RWPE2 (cell line): ENCODE measurements around the gene MAFB.
A peak's percentile ranks its signal among the peaks of the same experiment; 100 is the strongest.

Source experiments
- ATAC-seq: fragments of 200-7000 bp; cut with Tn5 transposase; 3 replicates; pipeline ENCODE4 v1.9.1; 2021; ENCODE audit warnings: low read depth
- DNase-seq: peaks from one replicate; pipeline ENCODE4 v3.0.0-alpha.2; 2020; ENCODE audit warnings: low spot score
- H3K27ac ChIP-seq: fragments of 450-650 bp; 2 replicates; pipeline ENCODE4 v1.5.1; 2017; ENCODE audit warnings: mild to moderate bottlenecking; ENCODE audit not compliant: poor library complexity, severe bottlenecking
- H3K27me3 ChIP-seq: fragments of 250-450 bp; sonication (Bioruptor Pico); 2 replicates; pipeline ENCODE4 v1.5.1; 2021; ENCODE audit warnings: mild to moderate bottlenecking, moderate library complexity; ENCODE audit not compliant: insufficient read depth, poor library complexity, severe bottlenecking
- H3K36me3 ChIP-seq: fragments of 250-450 bp; sonication (Bioruptor Pico); 2 replicates; pipeline ENCODE4 v1.5.1; 2020; ENCODE audit warnings: low read depth, mild to moderate bottlenecking, moderate library complexity
- H3K4me1 ChIP-seq: fragments of 250-450 bp; sonication (Bioruptor Pico); 2 replicates; pipeline ENCODE4 v1.5.1; 2021; ENCODE audit warnings: mild to moderate bottlenecking, moderate library complexity; ENCODE audit not compliant: insufficient read depth, poor library complexity, severe bottlenecking
- H3K4me3 ChIP-seq: fragments of 250-450 bp; sonication (Bioruptor Pico); 2 replicates; pipeline ENCODE4 v1.5.1; 2021; ENCODE audit warnings: mild to moderate bottlenecking, moderate library complexity; ENCODE audit not compliant: severe bottlenecking
- H3K9me3 ChIP-seq: fragments of 250-450 bp; sonication (Bioruptor Pico); 2 replicates; pipeline ENCODE4 v1.5.1; 2021; ENCODE audit warnings: mild to moderate bottlenecking, moderate library complexity; ENCODE audit not compliant: severe bottlenecking
- TF ChIP-seq, protein P1 (sequence below): fragments of 450-650 bp; IDR thresholded peaks from one replicate; pipeline ENCODE4 v1.5.1; 2017; ENCODE audit warnings: mild to moderate bottlenecking, moderate library complexity; ENCODE audit not compliant: poor library complexity, severe bottlenecking

Gene MAFB

DNA sequence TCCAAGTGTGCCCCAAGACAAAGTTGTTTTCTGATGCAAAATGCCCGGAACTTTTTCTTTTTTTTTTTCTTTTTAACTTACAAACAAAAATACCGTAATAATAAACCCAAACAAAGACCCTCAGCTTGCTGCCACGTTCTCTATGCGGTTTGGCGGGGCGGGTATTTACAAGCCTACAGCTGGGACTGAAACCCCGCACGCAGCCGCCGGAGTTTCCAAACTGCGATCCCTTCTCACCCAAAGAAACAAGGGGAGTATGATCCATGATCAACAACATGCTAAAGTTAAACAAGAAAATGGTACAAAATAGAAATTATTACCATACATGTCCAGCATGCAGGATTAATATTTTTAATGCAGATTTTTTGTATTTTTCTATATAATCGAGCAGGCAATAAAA lies 2.1 kb downstream of the MAFB start:
- Histone ChIP-seq H3K36me3 (no peaks in the 10 kb centered on the region), H3K4me3 (peak overlapping the region; percentile 32), H3K9me3 (no peaks in the 10 kb centered on the region), H3K27ac (no peak overlapping the region), H3K4me1 (no peaks in the 10 kb centered on the region), H3K27me3 (peaks cover 56% of the 10 kb centered on the region)
- TF ChIP-seq, protein P1, sequence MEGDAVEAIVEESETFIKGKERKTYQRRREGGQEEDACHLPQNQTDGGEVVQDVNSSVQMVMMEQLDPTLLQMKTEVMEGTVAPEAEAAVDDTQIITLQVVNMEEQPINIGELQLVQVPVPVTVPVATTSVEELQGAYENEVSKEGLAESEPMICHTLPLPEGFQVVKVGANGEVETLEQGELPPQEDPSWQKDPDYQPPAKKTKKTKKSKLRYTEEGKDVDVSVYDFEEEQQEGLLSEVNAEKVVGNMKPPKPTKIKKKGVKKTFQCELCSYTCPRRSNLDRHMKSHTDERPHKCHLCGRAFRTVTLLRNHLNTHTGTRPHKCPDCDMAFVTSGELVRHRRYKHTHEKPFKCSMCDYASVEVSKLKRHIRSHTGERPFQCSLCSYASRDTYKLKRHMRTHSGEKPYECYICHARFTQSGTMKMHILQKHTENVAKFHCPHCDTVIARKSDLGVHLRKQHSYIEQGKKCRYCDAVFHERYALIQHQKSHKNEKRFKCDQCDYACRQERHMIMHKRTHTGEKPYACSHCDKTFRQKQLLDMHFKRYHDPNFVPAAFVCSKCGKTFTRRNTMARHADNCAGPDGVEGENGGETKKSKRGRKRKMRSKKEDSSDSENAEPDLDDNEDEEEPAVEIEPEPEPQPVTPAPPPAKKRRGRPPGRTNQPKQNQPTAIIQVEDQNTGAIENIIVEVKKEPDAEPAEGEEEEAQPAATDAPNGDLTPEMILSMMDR: no peak
- DNase-seq (peak; percentile 66), ATAC-seq (no peak)

DNA sequence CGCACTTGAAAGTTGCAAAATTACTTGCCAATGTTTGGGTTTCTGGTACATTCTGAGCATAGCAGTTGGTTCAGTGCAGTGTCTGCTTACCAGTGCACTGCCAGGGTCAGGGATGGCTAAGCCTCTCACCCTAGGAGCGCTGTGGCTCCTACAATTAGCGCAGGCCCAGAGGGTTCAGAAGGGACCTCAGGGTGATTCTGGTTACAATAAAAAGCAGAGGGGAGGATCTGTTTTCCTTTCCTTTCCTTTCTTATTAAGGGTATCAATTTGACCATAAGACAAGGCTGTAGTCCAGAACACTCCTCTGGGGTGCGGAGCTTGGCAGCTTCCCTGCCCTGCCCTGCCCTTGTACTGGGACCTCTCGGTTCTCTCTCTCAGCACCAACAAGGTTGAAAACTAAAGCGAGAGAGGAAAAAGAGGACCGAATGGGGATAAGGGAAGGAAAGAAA lies 2.6 kb downstream of the MAFB start:
- no peaks in the 10 kb centered on the region for H3K4me1 ChIP-seq
- H3K27ac ChIP-seq: no peak overlapping the region
- H3K4me3 ChIP-seq: no peak overlapping the region
- H3K9me3 ChIP-seq: no peaks in the 10 kb centered on the region
- peak; percentile 46 for DNase-seq
- H3K36me3 ChIP-seq: no peaks in the 10 kb centered on the region
- TF ChIP-seq, protein P1: no peak
- H3K27me3 ChIP-seq: peaks cover 56% of the 10 kb centered on the region
- no peak for ATAC-seq

- TF ChIP-seq, protein P1: no peak
- no peaks in the 10 kb centered on the region for H3K36me3 ChIP-seq
- no peak overlapping the region for H3K4me3 ChIP-seq
- no peak for ATAC-seq
- no peak overlapping the region for H3K27ac ChIP-seq
- peaks cover 58% of the 10 kb centered on the region for H3K27me3 ChIP-seq
- H3K9me3 ChIP-seq: no peaks in the 10 kb centered on the region
- DNase-seq: peak; percentile 59
- H3K4me1 ChIP-seq: no peaks in the 10 kb centered on the region
These were observed 3.7 kb downstream of the MAFB start for GRCh38 chr20:40685349-40685748.

- H3K4me3 ChIP-seq: no peak overlapping the region
- ATAC-seq: no peak
- no peaks in the 10 kb centered on the region for H3K9me3 ChIP-seq
- peaks cover 57% of the 10 kb centered on the region for H3K27me3 ChIP-seq
- no peak overlapping the region for H3K27ac ChIP-seq
- no peaks in the 10 kb centered on the region for H3K4me1 ChIP-seq
- peak; percentile 62 for DNase-seq
- H3K36me3 ChIP-seq: no peaks in the 10 kb centered on the region
- TF ChIP-seq, protein P1: no peak
These were observed 5.2 kb downstream of the MAFB start for GRCh38 chr20:40683894-40684268.

DNA sequence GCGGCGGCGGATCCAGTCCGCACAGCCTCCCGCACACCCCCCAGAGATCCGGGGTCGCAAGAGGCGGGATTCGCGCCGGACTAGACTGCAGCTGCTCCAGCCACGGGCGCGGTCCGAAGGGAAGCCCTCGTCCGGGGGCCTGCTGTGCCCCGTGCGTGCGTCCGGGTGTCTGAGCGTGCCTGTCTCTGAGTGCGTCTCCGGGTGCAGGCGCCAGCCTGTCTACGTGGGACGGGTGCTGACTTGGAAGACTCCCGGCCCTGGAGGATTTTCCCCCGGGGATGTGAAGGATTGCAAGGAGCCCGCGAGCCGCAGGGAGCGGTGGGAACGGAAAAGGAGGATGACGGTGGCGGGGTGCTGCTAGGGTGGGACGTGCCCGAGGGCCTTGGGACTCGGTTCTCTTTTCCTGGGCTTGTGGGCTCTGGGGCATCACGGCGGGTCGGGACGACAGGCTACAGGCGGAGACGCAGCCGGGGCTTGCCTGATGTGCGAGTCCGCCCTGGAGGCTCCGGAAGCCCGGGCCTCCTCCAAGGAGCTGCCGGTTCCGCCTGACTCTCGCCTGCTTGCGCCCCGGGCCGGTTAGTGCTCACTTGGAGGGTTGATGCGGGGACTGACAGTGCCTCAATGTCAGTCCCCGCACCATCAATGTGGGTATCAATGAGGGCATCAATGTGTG lies 5.7 kb downstream of the MAFB start:
- H3K27me3 ChIP-seq: peaks cover 55% of the 10 kb centered on the region

More for the DNA sequence above, 5.7 kb downstream of the MAFB start:
- Histone ChIP-seq H3K9me3 (no peaks in the 10 kb centered on the region), H3K4me3 (no peak overlapping the region), H3K36me3 (no peaks in the 10 kb centered on the region), H3K4me1 (no peaks in the 10 kb centered on the region), H3K27ac (no peak overlapping the region)
- TF ChIP-seq, protein P1: no peak
- peak; percentile 83 for DNase-seq
- ATAC-seq: no peak
